Measurements from ENCODE around the gene ZNF354C. TPM values are rescaled to one million over a fixed set of nuclear protein-coding genes. Genes with fewer than 3 reads are reported as not detected.

The ZNF354C gene
- total RNA-seq, 5 donors from 2014 or later (not counting 1 experiment from before 2014, with no cell fraction given) = 5.3 to 9.3 (median 8.1) TPM

- no peaks in the 10 kb centered on the region for H3K36me3 ChIP-seq (ENCODE audit: control insufficient read depth in 2 of 2, extremely low read depth in 1 of 2, insufficient read depth in 1 of 2, low read length in 1 of 2)
- ChIA-PET CTCF (no interaction called here), POLR2A (no interaction called here)
- ATAC-seq (replicated peaks in 1 of 4) (no peak), DNase-seq (no peak)
- Mint-ChIP-seq H3K4me3 (no peak overlapping the region), H3K36me3 (no peaks in the 10 kb centered on the region), H3K4me1 (no peaks in the 10 kb centered on the region), H3K27ac (no peak overlapping the region), H3K27me3 (no peaks in the 10 kb centered on the region), H3K9me3 (peaks cover 15 to 42% (median 31%) of the 10 kb centered on the region in 3 donors)
- H3K4me1 ChIP-seq (ENCODE audit: control insufficient read depth in 1 of 2, extremely low read depth in 1 of 2, insufficient read depth in 2 of 2, low read length in 2 of 2) = no peaks in the 10 kb centered on the region
- H3K4me3 ChIP-seq (ENCODE audit: control insufficient read depth in 1 of 2, extremely low read depth in 1 of 2, low read length in 1 of 2) = no peak overlapping the region
- no peaks in the 10 kb centered on the region for H3K9me3 ChIP-seq
- WGBS (ENCODE audit: insufficient coverage) = 89% methylated on average over 12 of the region's 12 CpGs
- no peak overlapping the region for H3K27ac ChIP-seq (ENCODE audit: low read length)
- peaks cover 0 to 10% of the 10 kb centered on the region in 2 experiments for H3K27me3 ChIP-seq (replicated peaks in 1 of 2; ENCODE audit: control insufficient read depth in 2 of 2, extremely low read depth in 1 of 2, insufficient read depth in 2 of 2, low read length in 1 of 2)
Observed at GRCh38 chr5:179112469-179113142, 52.4 kb downstream of the ZNF354C start.

GRCh38 chr5:179113143-179113530, 53.0 kb downstream of the ZNF354C start:
- Histone ChIP-seq H3K4me3 (ENCODE audit: control insufficient read depth in 1 of 2, extremely low read depth in 1 of 2, low read length in 1 of 2) (no peak overlapping the region), H3K36me3 (ENCODE audit: control insufficient read depth in 2 of 2, extremely low read depth in 1 of 2, insufficient read depth in 1 of 2, low read length in 1 of 2) (no peaks in the 10 kb centered on the region), H3K27me3 (replicated peaks in 1 of 2; ENCODE audit: control insufficient read depth in 2 of 2, extremely low read depth in 1 of 2, insufficient read depth in 2 of 2, low read length in 1 of 2) (peaks cover 0 to 10% of the 10 kb centered on the region in 2 experiments), H3K27ac (ENCODE audit: low read length) (no peak overlapping the region), H3K9me3 (no peaks in the 10 kb centered on the region), H3K4me1 (ENCODE audit: control insufficient read depth in 1 of 2, extremely low read depth in 1 of 2, insufficient read depth in 2 of 2, low read length in 2 of 2) (no peaks in the 10 kb centered on the region)
- H3K4me3 Mint-ChIP-seq = no peak overlapping the region
- no peaks in the 10 kb centered on the region for H3K36me3 Mint-ChIP-seq
- ATAC-seq (replicated peaks in 1 of 4) (no peak), DNase-seq (no peak)
- CTCF ChIA-PET = no interaction called here
- 84% methylated on average over 10 of the region's 13 CpGs for WGBS (ENCODE audit: insufficient coverage)
- H3K27me3 Mint-ChIP-seq = no peaks in the 10 kb centered on the region
- POLR2A ChIA-PET = no interaction called here
- no peaks in the 10 kb centered on the region for H3K4me1 Mint-ChIP-seq
- H3K9me3 Mint-ChIP-seq = peaks cover 15 to 40% (median 29%) of the 10 kb centered on the region in 3 donors
- no peak overlapping the region for H3K27ac Mint-ChIP-seq

GRCh38 chr5:179113945-179114641, 53.9 kb downstream of the ZNF354C start:
- Mint-ChIP-seq H3K9me3 (peaks cover 11 to 33% (median 29%) of the 10 kb centered on the region in 3 donors), H3K27ac (no peak overlapping the region), H3K4me1 (no peaks in the 10 kb centered on the region), H3K4me3 (no peak overlapping the region), H3K27me3 (no peaks in the 10 kb centered on the region), H3K36me3 (no peaks in the 10 kb centered on the region)
- Histone ChIP-seq H3K9me3 (no peaks in the 10 kb centered on the region), H3K4me1 (ENCODE audit: control insufficient read depth in 1 of 2, extremely low read depth in 1 of 2, insufficient read depth in 2 of 2, low read length in 2 of 2) (no peaks in the 10 kb centered on the region), H3K36me3 (ENCODE audit: control insufficient read depth in 2 of 2, extremely low read depth in 1 of 2, insufficient read depth in 1 of 2, low read length in 1 of 2) (no peaks in the 10 kb centered on the region), H3K4me3 (ENCODE audit: control insufficient read depth in 1 of 2, extremely low read depth in 1 of 2, low read length in 1 of 2) (no peak overlapping the region), H3K27ac (ENCODE audit: low read length) (no peak overlapping the region), H3K27me3 (replicated peaks in 1 of 2; ENCODE audit: control insufficient read depth in 2 of 2, extremely low read depth in 1 of 2, insufficient read depth in 2 of 2, low read length in 1 of 2) (peaks cover 0 to 9% of the 10 kb centered on the region in 2 experiments)
- no peak for ATAC-seq (replicated peaks in 1 of 4)
- WGBS (ENCODE audit: insufficient coverage) = 90% methylated on average over 6 of the region's 12 CpGs
- DNase-seq = no peak
- ChIA-PET CTCF (no interaction called here), POLR2A (no interaction called here)

- H3K4me3 ChIP-seq (ENCODE audit: control insufficient read depth in 1 of 2, extremely low read depth in 1 of 2, low read length in 1 of 2) = no peak overlapping the region
- Mint-ChIP-seq H3K27me3 (no peaks in the 10 kb centered on the region), H3K27ac (no peak overlapping the region), H3K36me3 (no peaks in the 10 kb centered on the region), H3K4me3 (no peak overlapping the region), H3K9me3 (peaks cover 11 to 33% (median 27%) of the 10 kb centered on the region in 3 donors), H3K4me1 (no peaks in the 10 kb centered on the region)
- WGBS (ENCODE audit: insufficient coverage) = 89% methylated on average over 7 of the region's 7 CpGs
- H3K27me3 ChIP-seq (replicated peaks in 1 of 2; ENCODE audit: control insufficient read depth in 2 of 2, extremely low read depth in 1 of 2, insufficient read depth in 2 of 2, low read length in 1 of 2) = peaks cover 0 to 8% of the 10 kb centered on the region in 2 experiments
- no peak overlapping the region for H3K27ac ChIP-seq (ENCODE audit: low read length)
- no peaks in the 10 kb centered on the region for H3K36me3 ChIP-seq (ENCODE audit: control insufficient read depth in 2 of 2, extremely low read depth in 1 of 2, insufficient read depth in 1 of 2, low read length in 1 of 2)
- no peak for DNase-seq
- H3K9me3 ChIP-seq = no peaks in the 10 kb centered on the region
- H3K4me1 ChIP-seq (ENCODE audit: control insufficient read depth in 1 of 2, extremely low read depth in 1 of 2, insufficient read depth in 2 of 2, low read length in 2 of 2) = no peaks in the 10 kb centered on the region
- CTCF ChIA-PET = no interaction called here
- no peak for ATAC-seq (replicated peaks in 1 of 4)
- POLR2A ChIA-PET = no interaction called here
Observed at GRCh38 chr5:179114756-179115155, 54.6 kb downstream of the ZNF354C start.

DNA sequence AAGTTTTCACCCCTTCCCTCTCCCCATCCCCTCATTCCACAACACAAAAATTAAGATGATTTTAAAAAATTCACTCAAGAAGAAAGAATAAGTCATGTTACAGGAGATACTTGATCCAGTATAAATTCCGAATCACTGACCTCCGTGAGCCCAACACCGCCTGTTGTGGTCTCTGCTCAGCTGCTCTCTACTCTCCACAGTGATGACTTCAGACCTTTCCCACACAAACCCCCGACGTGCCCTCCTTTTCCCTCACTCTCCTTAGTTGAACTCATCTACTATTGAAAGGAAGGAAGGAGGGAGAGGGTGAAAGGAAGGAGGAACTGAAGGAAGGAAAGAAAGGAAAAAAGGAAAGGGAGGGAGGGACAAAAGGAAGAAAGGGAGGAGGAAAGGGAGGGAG, 55.1 kb downstream of the ZNF354C start:
- Histone ChIP-seq H3K27me3 (replicated peaks in 1 of 2; ENCODE audit: control insufficient read depth in 2 of 2, extremely low read depth in 1 of 2, insufficient read depth in 2 of 2, low read length in 1 of 2) (peaks cover 0 to 8% of the 10 kb centered on the region in 2 experiments), H3K4me1 (ENCODE audit: control insufficient read depth in 1 of 2, extremely low read depth in 1 of 2, insufficient read depth in 2 of 2, low read length in 2 of 2) (no peaks in the 10 kb centered on the region), H3K4me3 (ENCODE audit: control insufficient read depth in 1 of 2, extremely low read depth in 1 of 2, low read length in 1 of 2) (no peak overlapping the region), H3K27ac (ENCODE audit: low read length) (no peak overlapping the region), H3K9me3 (no peaks in the 10 kb centered on the region), H3K36me3 (ENCODE audit: control insufficient read depth in 2 of 2, extremely low read depth in 1 of 2, insufficient read depth in 1 of 2, low read length in 1 of 2) (no peaks in the 10 kb centered on the region)
- ChIA-PET POLR2A (no interaction called here), CTCF (no interaction called here)
- WGBS (ENCODE audit: insufficient coverage) = no CpG with 5 or more reads among the region's 5 CpGs
- H3K4me3 Mint-ChIP-seq = no peak overlapping the region
- H3K27ac Mint-ChIP-seq = no peak overlapping the region
- no peaks in the 10 kb centered on the region for H3K4me1 Mint-ChIP-seq
- H3K36me3 Mint-ChIP-seq = peaks cover 3% of the 10 kb centered on the region
- no peak for ATAC-seq (replicated peaks in 1 of 4)
- H3K9me3 Mint-ChIP-seq = peaks cover 11 to 38% (median 27%) of the 10 kb centered on the region in 3 donors
- DNase-seq = no peak
- no peaks in the 10 kb centered on the region for H3K27me3 Mint-ChIP-seq

DNA sequence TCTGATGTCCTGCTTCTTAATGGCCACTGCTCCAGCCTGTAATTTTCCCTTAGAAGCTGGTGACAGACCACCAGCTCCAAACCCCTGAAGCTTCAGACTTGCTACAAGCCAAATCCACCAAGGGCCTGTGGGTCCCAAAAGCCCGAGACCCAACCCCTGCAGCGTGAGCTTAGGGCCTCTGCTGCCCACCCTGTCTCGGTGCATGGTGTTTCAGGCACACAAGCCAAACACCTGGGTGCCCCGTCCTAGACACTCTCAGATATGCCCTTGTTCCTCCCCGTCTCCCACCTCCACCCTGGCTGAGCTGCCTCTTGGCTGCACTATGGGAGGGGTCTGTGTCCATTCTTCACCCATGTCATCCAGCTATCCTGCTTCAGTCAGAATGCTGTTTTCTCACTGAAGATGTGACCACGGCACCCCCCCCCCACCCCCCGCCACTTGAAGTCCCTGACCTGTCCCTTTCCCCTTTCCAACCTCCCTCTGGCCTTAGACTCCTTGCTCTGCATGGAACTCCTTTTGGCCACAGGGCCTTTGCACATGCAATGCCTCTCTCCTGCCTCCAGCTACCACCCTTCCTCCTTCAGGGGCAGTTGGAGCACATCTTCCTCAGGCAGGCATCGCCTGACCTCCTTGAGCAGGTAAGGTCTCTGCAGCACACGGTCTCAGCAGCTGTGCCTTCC, 55.8 kb downstream of the ZNF354C start:
- ChIA-PET CTCF (no interaction called here), POLR2A (no interaction called here)
- H3K4me1 ChIP-seq (ENCODE audit: control insufficient read depth in 1 of 2, extremely low read depth in 1 of 2, insufficient read depth in 2 of 2, low read length in 2 of 2) = no peaks in the 10 kb centered on the region
- no peaks in the 10 kb centered on the region for H3K27me3 Mint-ChIP-seq
- H3K4me3 ChIP-seq (ENCODE audit: control insufficient read depth in 1 of 2, extremely low read depth in 1 of 2, low read length in 1 of 2) = no peak overlapping the region
- peaks cover 3% of the 10 kb centered on the region for H3K36me3 Mint-ChIP-seq
- no peak overlapping the region for H3K27ac ChIP-seq (ENCODE audit: low read length)
- H3K27me3 ChIP-seq (replicated peaks in 1 of 2; ENCODE audit: control insufficient read depth in 2 of 2, extremely low read depth in 1 of 2, insufficient read depth in 2 of 2, low read length in 1 of 2) = peaks cover 0 to 8% of the 10 kb centered on the region in 2 experiments
- peaks cover 11 to 33% (median 27%) of the 10 kb centered on the region in 3 donors for H3K9me3 Mint-ChIP-seq
- ATAC-seq (replicated peaks in 1 of 4) (no peak), DNase-seq (no peak)
- WGBS (ENCODE audit: insufficient coverage) = 86% methylated on average over 8 of the region's 9 CpGs
- no peak overlapping the region for H3K4me3 Mint-ChIP-seq
- H3K36me3 ChIP-seq (ENCODE audit: control insufficient read depth in 2 of 2, extremely low read depth in 1 of 2, insufficient read depth in 1 of 2, low read length in 1 of 2) = no peaks in the 10 kb centered on the region
- no peak overlapping the region for H3K27ac Mint-ChIP-seq
- no peaks in the 10 kb centered on the region for H3K4me1 Mint-ChIP-seq
- H3K9me3 ChIP-seq = no peaks in the 10 kb centered on the region
